Measurements from ENCODE around the gene LRRC59.

The LRRC59 gene

GRCh38 chr17:50414808-50415207 lies 17.5 kb upstream of the LRRC59 start:
- no peak for DNase-seq
- no peak for TF ChIP-seq EZH2 (optimal IDR thresholded peaks at IDR 0.05; ENCODE audit: low read depth, low read length)
- TF ChIP-seq EZH2phosphoT487 (IDR thresholded peaks at IDR 0.05; ENCODE audit: low read length), result no peak
- no peak for TF ChIP-seq CTCF (IDR thresholded peaks at IDR 0.05; ENCODE audit: low read length)

DNA sequence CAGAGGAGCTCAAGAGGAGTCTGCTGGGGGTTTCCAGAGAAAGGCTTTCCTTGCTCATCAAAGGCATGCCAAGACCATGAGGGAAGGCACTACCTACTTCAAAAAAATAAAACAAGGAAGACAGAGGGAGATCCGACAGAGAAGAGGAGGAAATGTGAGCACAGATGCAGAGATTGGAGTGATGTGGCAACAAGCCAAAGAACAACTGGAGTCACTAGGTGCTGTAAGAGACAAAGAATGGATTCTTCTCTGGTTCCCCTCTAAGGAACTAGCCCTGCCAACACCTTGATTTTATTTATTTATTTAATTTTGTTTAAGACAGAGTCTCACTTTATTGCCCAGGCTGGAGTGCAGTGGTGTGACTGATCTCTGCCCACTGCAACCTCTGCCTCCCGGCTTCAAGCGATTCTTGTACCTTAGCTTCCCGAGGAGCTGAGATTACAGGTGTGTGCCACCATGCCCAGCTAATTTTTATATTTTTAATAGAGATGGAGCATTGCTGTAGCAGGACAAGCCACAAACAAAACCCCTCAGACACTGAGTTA lies 14.9 kb upstream of the LRRC59 start:
- no peaks in the 10 kb centered on the region for H3F3A ChIP-seq (ENCODE audit: insufficient read depth, low read length)
- TF ChIP-seq CTCF (IDR thresholded peaks at IDR 0.05; ENCODE audit: low read length) (no peak), EZH2 (optimal IDR thresholded peaks at IDR 0.05; ENCODE audit: low read depth, low read length) (no peak), EZH2phosphoT487 (IDR thresholded peaks at IDR 0.05; ENCODE audit: low read length) (no peak)
- H4K20me1 ChIP-seq (ENCODE audit: insufficient read depth, low read length), result no peaks in the 10 kb centered on the region
- no peak for DNase-seq
- no peaks in the 10 kb centered on the region for H3K4me1 ChIP-seq (ENCODE audit: low read length)
- H3K27me3 ChIP-seq (replicated peaks; ENCODE audit: insufficient read depth, low read length), result no peaks in the 10 kb centered on the region
- H2AFZ ChIP-seq (ENCODE audit: low read length), result no peak overlapping the region
- H3K36me3 ChIP-seq (replicated peaks; ENCODE audit: insufficient read depth, low read length), result no peaks in the 10 kb centered on the region
- H3K4me2 ChIP-seq (ENCODE audit: low read depth, low read length), result no peak overlapping the region
- no peak overlapping the region for H3K27ac ChIP-seq (ENCODE audit: low read length)
- no peaks in the 10 kb centered on the region for H3K9me2 ChIP-seq (replicated peaks; ENCODE audit: insufficient read depth, low read length)
- H3K9ac ChIP-seq (ENCODE audit: low read length), result no peak overlapping the region
- H3K4me3 ChIP-seq (ENCODE audit: low read length), result no peak overlapping the region
- no peaks in the 10 kb centered on the region for H3K9me3 ChIP-seq (replicated peaks; ENCODE audit: insufficient read depth, low read length)
- no peaks in the 10 kb centered on the region for H3K79me2 ChIP-seq (ENCODE audit: low read length)

More at GRCh38 chr17:50414808-50415207, 17.5 kb upstream of the LRRC59 start:
- H3K27me3 ChIP-seq (replicated peaks; ENCODE audit: insufficient read depth, low read length), result no peaks in the 10 kb centered on the region
- no peaks in the 10 kb centered on the region for H3K4me1 ChIP-seq (ENCODE audit: low read length)
- no peaks in the 10 kb centered on the region for H3K9me2 ChIP-seq (replicated peaks; ENCODE audit: insufficient read depth, low read length)
- H3K27ac ChIP-seq (ENCODE audit: low read length), result no peak overlapping the region
- no peak overlapping the region for H2AFZ ChIP-seq (ENCODE audit: low read length)
- H3K4me2 ChIP-seq (ENCODE audit: low read depth, low read length), result no peak overlapping the region
- no peaks in the 10 kb centered on the region for H3K79me2 ChIP-seq (ENCODE audit: low read length)
- H3K36me3 ChIP-seq (replicated peaks; ENCODE audit: insufficient read depth, low read length), result no peaks in the 10 kb centered on the region
- no peak overlapping the region for H3K9ac ChIP-seq (ENCODE audit: low read length)
- H3K9me3 ChIP-seq (replicated peaks; ENCODE audit: insufficient read depth, low read length), result no peaks in the 10 kb centered on the region
- no peaks in the 10 kb centered on the region for H3F3A ChIP-seq (ENCODE audit: insufficient read depth, low read length)
- no peaks in the 10 kb centered on the region for H4K20me1 ChIP-seq (ENCODE audit: insufficient read depth, low read length)
- no peak overlapping the region for H3K4me3 ChIP-seq (ENCODE audit: low read length)

- H3K79me2 ChIP-seq (ENCODE audit: low read length), result no peaks in the 10 kb centered on the region
- H3K9ac ChIP-seq (ENCODE audit: low read length), result no peak overlapping the region
- H3K36me3 ChIP-seq (replicated peaks; ENCODE audit: insufficient read depth, low read length), result no peaks in the 10 kb centered on the region
- TF ChIP-seq EZH2phosphoT487 (IDR thresholded peaks at IDR 0.05; ENCODE audit: low read length) (no peak), EZH2 (optimal IDR thresholded peaks at IDR 0.05; ENCODE audit: low read depth, low read length) (no peak), CTCF (IDR thresholded peaks at IDR 0.05; ENCODE audit: low read length) (no peak)
- no peaks in the 10 kb centered on the region for H4K20me1 ChIP-seq (ENCODE audit: insufficient read depth, low read length)
- H3K9me2 ChIP-seq (replicated peaks; ENCODE audit: insufficient read depth, low read length), result no peaks in the 10 kb centered on the region
- H3K9me3 ChIP-seq (replicated peaks; ENCODE audit: insufficient read depth, low read length), result no peaks in the 10 kb centered on the region
- DNase-seq, result no peak
- no peak overlapping the region for H2AFZ ChIP-seq (ENCODE audit: low read length)
- H3F3A ChIP-seq (ENCODE audit: insufficient read depth, low read length), result no peaks in the 10 kb centered on the region
- H3K4me3 ChIP-seq (ENCODE audit: low read length), result no peak overlapping the region
- H3K4me1 ChIP-seq (ENCODE audit: low read length), result no peaks in the 10 kb centered on the region
- H3K4me2 ChIP-seq (ENCODE audit: low read depth, low read length), result no peak overlapping the region
- H3K27ac ChIP-seq (ENCODE audit: low read length), result no peak overlapping the region
- H3K27me3 ChIP-seq (replicated peaks; ENCODE audit: insufficient read depth, low read length), result no peaks in the 10 kb centered on the region; the same call in 1 of the 2 replicates
These were observed 10.6 kb upstream of the LRRC59 start for GRCh38 chr17:50407921-50408320.
